Breast epithelium (tissue), 4 donors: ENCODE results near the gene TMSB15A. TPM values are rescaled to one million over a fixed set of nuclear protein-coding genes. Genes with fewer than 3 reads are reported as not detected.
"Not testable (repeated sequence)": the region's sequence is repeated elsewhere in the genome, so short reads cannot be mapped to it uniquely, and the experiment has no call there.

Experiments used
- DNase-seq, 2 donors: peaks; one replicate each; pipeline ENCODE4 v3.0.0-alpha.2; 2019; ENCODE audit warnings: low spot score in 2 of 2
- H3K27ac ChIP-seq, 2 donors: fragments of 200-600 bp; sonication (generic) in 1 of 2; one replicate each; pipeline ENCODE4 v1.5.1; 2016 to 2019; ENCODE audit warnings: mild to moderate bottlenecking in 1 of 2
- H3K27me3 ChIP-seq, 2 donors: fragments of 200-600 bp; sonication (generic) in 1 of 2; one replicate each; pipeline versions ENCODE4 v1.5.1 to v1.6.0; 2017 to 2019; ENCODE audit warnings: control low read depth in 1 of 2, mild to moderate bottlenecking in 1 of 2
- H3K36me3 ChIP-seq: fragments of 200-600 bp; one replicate; pipeline ENCODE4 v1.5.1; 2019
- H3K4me1 ChIP-seq, 2 donors: fragments of 200-600 bp; sonication (generic); one replicate each; pipeline ENCODE4 v1.5.1; 2016 to 2019; ENCODE audit warnings: control low read depth in 1 of 2
- H3K4me3 ChIP-seq, 3 donors: fragments of 200-600 bp; sonication (generic); 1 replicate in 2 of 3; 2 replicates in 1 of 3; pipeline ENCODE4 v1.5.1; 2016 to 2019; ENCODE audit warnings: mild to moderate bottlenecking in 3 of 3, moderate library complexity in 2 of 3
- H3K9me3 ChIP-seq, 2 donors: fragments of 200-600 bp; sonication (generic) in 1 of 2; one replicate each; pipeline ENCODE4 v1.5.1; 2016 to 2019; ENCODE audit warnings: control low read depth in 1 of 2
- CTCF ChIP-seq, 3 donors: fragments of 450-650 bp; IDR thresholded peaks; one replicate each; pipeline ENCODE4 v1.5.1; 2016 to 2017; ENCODE audit warnings: antibody characterized with exemption in 3 of 3, mild to moderate bottlenecking in 3 of 3, moderate library complexity in 3 of 3
- POLR2A ChIP-seq: fragments of 450-650 bp; IDR thresholded peaks from one replicate; pipeline ENCODE4 v1.6.1; 2016; ENCODE audit warnings: antibody characterized with exemption, mild to moderate bottlenecking, moderate library complexity
- POLR2AphosphoS5 ChIP-seq, 3 donors: sonication (generic); formaldehyde crosslinking; IDR thresholded peaks; one replicate each; pipeline ENCODE4 v1.6.1; 2017; ENCODE audit warnings: antibody characterized with exemption in 3 of 3
- intact Hi-C: fragments of 100-400 bp; cut with DNase I; formaldehyde crosslinking; loops from one replicate; pipeline ENCODE4 v1.15.1; 2023; ENCODE audit warnings: low total_unique reads
- total RNA-seq, 3 donors: library from RNA; depleted of rRNA; stranded (reverse); fragments of >200 nt; gene quantifications; one replicate each; pipeline ENCODE4 v1.1.0, GENCODE V29; 2016

Gene TMSB15A
- total RNA-seq, result 1 to 10 TPM; 1.3 to 1.6 (median 1.4) TPM

GRCh38 chrX:102515975-102516941 is at the start of gene TMSB15A:
Gene TMSB15A (minus strand): TSS chrX:102516739.
- Histone ChIP-seq H3K4me1 (no peaks in the 10 kb centered on the region), H3K36me3 (no peaks in the 10 kb centered on the region), H3K9me3 (no peaks in the 10 kb centered on the region), H3K4me3 (peak within 1 kb of the TSS; percentile 24 to 63 (median 48)), H3K27ac (peak within 1 kb of the TSS in 1 of 2 donors; percentile 15), H3K27me3 (peaks cover 0 to 53% of the 10 kb centered on the region in 2 donors)
- intact Hi-C loops, result no loop called here
- TF ChIP-seq POLR2A (no peak), CTCF (IDR thresholded peaks at IDR 0.05) (no peak), POLR2AphosphoS5 (IDR thresholded peaks at IDR 0.05) (no peak)
- peak; percentile 41 to 51 for DNase-seq

GRCh38 chrX:102560423-102561068 is 44.0 kb upstream of the TMSB15A start:
- DNase-seq, result no peak
- Histone ChIP-seq H3K36me3 (no peaks in the 10 kb centered on the region), H3K27ac (no peak overlapping the region), H3K4me3 (no peak overlapping the region), H3K9me3 (no peaks in the 10 kb centered on the region), H3K4me1 (no peaks in the 10 kb centered on the region), H3K27me3 (peaks cover 0 to 52% of the 10 kb centered on the region in 2 donors)
- TF ChIP-seq POLR2A, result no peak
- no peak for TF ChIP-seq CTCF (IDR thresholded peaks at IDR 0.05)
- no peak for TF ChIP-seq POLR2AphosphoS5 (IDR thresholded peaks at IDR 0.05)
- intact Hi-C loops, result no loop called here

GRCh38 chrX:102558607-102559006 is 42.1 kb upstream of the TMSB15A start:
- DNase-seq, result no peak
- no peak overlapping the region for H3K27ac ChIP-seq
- H3K9me3 ChIP-seq, result no peaks in the 10 kb centered on the region
- peaks cover 0 to 41% of the 10 kb centered on the region in 2 donors for H3K27me3 ChIP-seq
- TF ChIP-seq POLR2A, result no peak
- no peak for TF ChIP-seq CTCF (IDR thresholded peaks at IDR 0.05)
- no peak for TF ChIP-seq POLR2AphosphoS5 (IDR thresholded peaks at IDR 0.05)
- no peaks in the 10 kb centered on the region for H3K4me1 ChIP-seq
- no peak overlapping the region for H3K4me3 ChIP-seq
- H3K36me3 ChIP-seq, result no peaks in the 10 kb centered on the region
- intact Hi-C loops, result no loop called here

- no peak for DNase-seq
- H3K27me3 ChIP-seq, result peaks cover 0 to 33% of the 10 kb centered on the region in 2 donors
- TF ChIP-seq POLR2A (no peak), POLR2AphosphoS5 (IDR thresholded peaks at IDR 0.05) (no peak)
- H3K9me3 ChIP-seq, result no peaks in the 10 kb centered on the region
- no peaks in the 10 kb centered on the region for H3K4me1 ChIP-seq
- no peak overlapping the region for H3K27ac ChIP-seq
- no peaks in the 10 kb centered on the region for H3K36me3 ChIP-seq
- H3K4me3 ChIP-seq, result no peak overlapping the region
- intact Hi-C loops, result no loop called here
Measured at GRCh38 chrX:102548231-102548630, 31.7 kb upstream of the TMSB15A start.

- Histone ChIP-seq H3K36me3 (no peaks in the 10 kb centered on the region), H3K27ac (no peak overlapping the region), H3K4me1 (no peaks in the 10 kb centered on the region), H3K27me3 (peaks cover 0 to 41% of the 10 kb centered on the region in 2 donors), H3K4me3 (peak overlapping the region in 1 of 3 donors; percentile 13), H3K9me3 (no peaks in the 10 kb centered on the region)
- DNase-seq, result no peak
- TF ChIP-seq POLR2AphosphoS5 (IDR thresholded peaks at IDR 0.05) (no peak), CTCF (IDR thresholded peaks at IDR 0.05) (no peak), POLR2A (no peak)
- intact Hi-C loops, result no loop called here
Measured at GRCh38 chrX:102546828-102547493, 30.4 kb upstream of the TMSB15A start.

GRCh38 chrX:102546175-102546574 is 29.6 kb upstream of the TMSB15A start:
- DNase-seq, H3K9me3 ChIP-seq, H3K4me1 ChIP-seq, intact Hi-C loops, H3K27ac ChIP-seq, H3K4me3 ChIP-seq, H3K36me3 ChIP-seq: not testable (repeated sequence)
- peaks cover 0 to 43% of the 10 kb centered on the region in 2 donors for H3K27me3 ChIP-seq
